Upper lobe of left lung (tissue), 4 donors: ENCODE measurements around the gene FTO.

Source experiments
- POLR2AphosphoS5 ChIP-seq, 2 donors: sonication (generic); formaldehyde crosslinking; IDR thresholded peaks; one replicate each; pipeline ENCODE4 v1.5.1; 2017; ENCODE audit warnings: antibody characterized with exemption in 2 of 2
- TF ChIP-seq, protein P1 (sequence below), 6 experiments: fragments of 450-650 bp in 4 of 6; fragments of 200-600 bp in 2 of 6; sonication (generic) in 2 of 6; IDR thresholded peaks; one replicate each; pipeline ENCODE4 v1.5.1; 2016 to 2019; ENCODE audit warnings: antibody characterized with exemption in 6 of 6

- TF ChIP-seq, protein P1, sequence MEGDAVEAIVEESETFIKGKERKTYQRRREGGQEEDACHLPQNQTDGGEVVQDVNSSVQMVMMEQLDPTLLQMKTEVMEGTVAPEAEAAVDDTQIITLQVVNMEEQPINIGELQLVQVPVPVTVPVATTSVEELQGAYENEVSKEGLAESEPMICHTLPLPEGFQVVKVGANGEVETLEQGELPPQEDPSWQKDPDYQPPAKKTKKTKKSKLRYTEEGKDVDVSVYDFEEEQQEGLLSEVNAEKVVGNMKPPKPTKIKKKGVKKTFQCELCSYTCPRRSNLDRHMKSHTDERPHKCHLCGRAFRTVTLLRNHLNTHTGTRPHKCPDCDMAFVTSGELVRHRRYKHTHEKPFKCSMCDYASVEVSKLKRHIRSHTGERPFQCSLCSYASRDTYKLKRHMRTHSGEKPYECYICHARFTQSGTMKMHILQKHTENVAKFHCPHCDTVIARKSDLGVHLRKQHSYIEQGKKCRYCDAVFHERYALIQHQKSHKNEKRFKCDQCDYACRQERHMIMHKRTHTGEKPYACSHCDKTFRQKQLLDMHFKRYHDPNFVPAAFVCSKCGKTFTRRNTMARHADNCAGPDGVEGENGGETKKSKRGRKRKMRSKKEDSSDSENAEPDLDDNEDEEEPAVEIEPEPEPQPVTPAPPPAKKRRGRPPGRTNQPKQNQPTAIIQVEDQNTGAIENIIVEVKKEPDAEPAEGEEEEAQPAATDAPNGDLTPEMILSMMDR (IDR thresholded peaks at IDR 0.05): no peak
- no peak for TF ChIP-seq POLR2AphosphoS5 (IDR thresholded peaks at IDR 0.05)
Measured at GRCh38 chr16:53849994-53850393, 146.0 kb downstream of the FTO start.
